GM06990 (cell line): ENCODE measurements around the gene GRID1.

Experiments used
- DNase-seq: peaks from one replicate; pipeline ENCODE4 v3.0.0-alpha.2; 2011; ENCODE audit not compliant: insufficient read length; ENCODE audit errors: extremely low read depth
- H3K27me3 ChIP-seq: replicated peaks from 2 replicates; pipeline ENCODE4 v1.6.0; 2011; ENCODE audit warnings: low read length; ENCODE audit not compliant: control insufficient read depth, insufficient read depth
- H3K36me3 ChIP-seq: 2 replicates; pipeline ENCODE4 v1.5.1; 2011; ENCODE audit warnings: low read length; ENCODE audit not compliant: control insufficient read depth, insufficient read depth
- H3K4me3 ChIP-seq: replicated peaks from 2 replicates; pipeline ENCODE4 v1.5.1; 2011; ENCODE audit warnings: low read depth, mild to moderate bottlenecking, control low read depth, low read length
- TF ChIP-seq, protein P1 (sequence below): IDR thresholded peaks from 2 replicates; pipeline ENCODE4 v1.5.1; 2011; ENCODE audit warnings: low read length, control low read depth, mild to moderate bottlenecking, inconsistent platforms; ENCODE audit not compliant: insufficient read depth, poor library complexity, severe bottlenecking

GRID1 gene

DNA sequence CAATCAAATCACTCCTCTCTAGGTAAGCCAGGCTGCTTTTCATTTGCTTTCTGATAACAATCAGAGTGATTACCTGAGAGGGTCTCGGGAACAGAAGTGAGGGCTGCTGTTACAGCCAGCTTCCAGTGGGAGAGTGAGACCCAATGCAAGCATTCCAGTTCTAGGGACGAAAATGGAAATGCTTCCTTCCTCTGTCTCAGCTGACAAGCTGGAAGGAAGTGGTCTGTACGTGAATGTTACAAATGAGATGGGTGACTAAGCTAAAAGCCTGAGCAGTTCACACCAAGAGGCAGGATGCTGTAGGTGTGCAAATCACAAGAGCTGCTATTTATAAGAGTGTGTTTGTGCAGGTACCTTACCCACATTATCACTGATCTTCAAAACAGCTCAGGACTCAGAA is 772.4 kb downstream of the GRID1 start:
- Histone ChIP-seq H3K4me3 (no peak overlapping the region), H3K36me3 (no peaks in the 10 kb centered on the region), H3K27me3 (no peaks in the 10 kb centered on the region)
- DNase-seq: no peak
- TF ChIP-seq, protein P1, sequence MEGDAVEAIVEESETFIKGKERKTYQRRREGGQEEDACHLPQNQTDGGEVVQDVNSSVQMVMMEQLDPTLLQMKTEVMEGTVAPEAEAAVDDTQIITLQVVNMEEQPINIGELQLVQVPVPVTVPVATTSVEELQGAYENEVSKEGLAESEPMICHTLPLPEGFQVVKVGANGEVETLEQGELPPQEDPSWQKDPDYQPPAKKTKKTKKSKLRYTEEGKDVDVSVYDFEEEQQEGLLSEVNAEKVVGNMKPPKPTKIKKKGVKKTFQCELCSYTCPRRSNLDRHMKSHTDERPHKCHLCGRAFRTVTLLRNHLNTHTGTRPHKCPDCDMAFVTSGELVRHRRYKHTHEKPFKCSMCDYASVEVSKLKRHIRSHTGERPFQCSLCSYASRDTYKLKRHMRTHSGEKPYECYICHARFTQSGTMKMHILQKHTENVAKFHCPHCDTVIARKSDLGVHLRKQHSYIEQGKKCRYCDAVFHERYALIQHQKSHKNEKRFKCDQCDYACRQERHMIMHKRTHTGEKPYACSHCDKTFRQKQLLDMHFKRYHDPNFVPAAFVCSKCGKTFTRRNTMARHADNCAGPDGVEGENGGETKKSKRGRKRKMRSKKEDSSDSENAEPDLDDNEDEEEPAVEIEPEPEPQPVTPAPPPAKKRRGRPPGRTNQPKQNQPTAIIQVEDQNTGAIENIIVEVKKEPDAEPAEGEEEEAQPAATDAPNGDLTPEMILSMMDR: no peak

DNA sequence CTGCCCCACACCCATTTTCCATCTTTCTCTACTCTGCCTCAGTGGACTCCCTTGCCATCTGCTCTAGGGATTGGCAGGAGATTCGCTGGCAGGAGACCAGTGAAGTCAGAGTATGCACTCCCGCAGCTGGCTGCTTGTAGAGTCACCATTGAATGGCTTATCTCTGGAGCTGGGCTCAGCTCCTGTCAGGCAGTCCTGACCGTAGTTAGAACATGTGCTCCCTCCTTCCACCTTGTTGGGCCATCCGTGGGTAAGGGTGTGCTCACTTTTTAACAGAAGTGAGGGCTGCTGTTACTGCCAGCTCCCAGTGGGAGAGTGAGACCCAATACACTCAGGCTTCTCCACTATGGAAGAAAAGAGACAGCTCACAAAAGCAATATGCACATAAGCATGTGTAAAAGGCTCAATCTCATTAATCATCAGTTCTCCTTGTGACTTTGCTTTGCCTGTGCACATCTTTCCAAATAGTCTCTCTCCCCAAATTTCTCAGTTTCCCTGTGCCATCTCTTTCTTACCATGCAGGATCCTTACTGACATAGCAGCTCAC is 773.3 kb downstream of the GRID1 start:
- Histone ChIP-seq H3K36me3 (no peaks in the 10 kb centered on the region), H3K27me3 (no peaks in the 10 kb centered on the region), H3K4me3 (no peak overlapping the region)
- no peak for DNase-seq
- TF ChIP-seq, protein P1: no peak

DNA sequence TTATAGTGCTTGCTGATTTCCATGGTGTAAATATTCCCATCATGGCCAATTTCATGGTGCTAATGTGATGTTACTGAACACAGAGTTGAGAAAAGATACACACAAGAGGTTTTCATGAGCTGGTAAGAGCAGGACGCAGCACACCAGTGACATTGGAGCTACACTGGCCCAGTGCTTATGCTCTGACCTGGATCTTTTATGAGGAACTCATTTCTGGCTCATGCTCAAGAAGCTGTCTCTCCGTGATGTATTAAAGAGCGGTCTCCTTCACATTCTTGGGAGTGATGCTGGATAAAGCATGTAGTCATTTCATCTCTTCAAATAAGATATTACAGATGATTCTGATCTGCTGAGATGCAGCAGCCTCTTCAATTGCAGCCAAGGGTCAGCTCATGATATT is 785.2 kb downstream of the GRID1 start:
- DNase-seq: no peak
- H3K4me3 ChIP-seq: no peak overlapping the region
- H3K36me3 ChIP-seq: no peaks in the 10 kb centered on the region
- TF ChIP-seq, protein P1: no peak
- no peaks in the 10 kb centered on the region for H3K27me3 ChIP-seq

DNA sequence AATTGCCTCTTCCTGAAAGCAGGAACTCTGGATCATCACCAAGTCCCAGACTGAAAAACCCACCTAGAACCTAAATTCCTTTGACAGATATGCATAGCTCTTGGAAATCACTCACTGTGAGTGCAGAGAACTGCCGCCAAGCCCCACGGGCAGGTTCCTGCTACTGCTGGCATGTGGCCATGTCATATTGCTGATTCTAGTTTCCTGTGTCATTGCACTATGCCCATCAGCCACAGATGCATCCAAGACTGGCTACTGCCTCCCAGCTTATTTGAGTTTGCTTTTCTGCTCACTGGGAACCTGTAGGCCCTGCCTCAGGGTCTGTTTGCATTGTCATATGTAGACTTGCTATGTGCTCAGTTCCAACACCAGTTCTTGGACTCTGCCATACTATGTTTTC is 786.0 kb downstream of the GRID1 start:
- Histone ChIP-seq H3K27me3 (no peaks in the 10 kb centered on the region), H3K4me3 (no peak overlapping the region), H3K36me3 (no peaks in the 10 kb centered on the region)
- TF ChIP-seq, protein P1: no peak
- no peak for DNase-seq

DNA sequence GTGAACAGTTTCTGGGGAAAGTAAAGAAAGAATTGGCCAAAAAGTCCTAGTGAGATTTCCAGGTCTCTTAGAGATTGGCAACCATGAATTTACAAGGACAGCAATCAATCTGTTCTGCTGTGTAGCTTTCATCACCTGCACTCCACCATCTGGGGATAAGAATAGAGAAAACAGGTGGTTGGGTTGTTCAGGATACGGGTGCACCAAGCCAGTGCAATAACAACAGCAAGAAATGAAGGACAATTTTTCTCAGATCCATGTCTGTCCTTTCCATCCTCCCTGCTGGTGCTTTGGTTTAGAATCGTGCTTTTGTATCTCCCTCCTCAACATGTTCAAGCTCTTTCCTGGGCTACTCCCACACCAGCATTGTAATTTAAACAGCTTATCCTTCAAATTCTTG is 787.7 kb downstream of the GRID1 start:
- Histone ChIP-seq H3K4me3 (no peak overlapping the region), H3K36me3 (no peaks in the 10 kb centered on the region), H3K27me3 (no peaks in the 10 kb centered on the region)
- TF ChIP-seq, protein P1: no peak
- no peak for DNase-seq

DNA sequence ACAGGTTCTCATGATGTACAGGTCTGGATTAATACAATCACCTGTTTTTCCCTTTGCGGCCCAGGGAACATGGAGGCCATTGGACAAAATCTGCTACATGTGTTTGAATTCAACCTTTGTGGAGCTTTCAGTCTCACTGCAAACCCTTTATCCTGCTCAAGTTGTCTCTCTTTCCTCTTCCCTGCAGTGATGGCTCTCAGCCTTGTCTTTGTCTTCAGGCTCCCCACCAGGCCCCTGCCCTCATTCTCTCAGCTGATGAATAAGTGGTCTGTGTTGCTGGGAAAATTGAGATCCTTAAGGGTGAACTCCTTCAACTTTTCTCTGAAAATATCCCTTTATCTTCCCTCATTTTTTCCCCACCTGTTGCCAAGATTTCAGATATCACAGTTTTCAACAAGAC is 791.2 kb downstream of the GRID1 start:
- TF ChIP-seq, protein P1: no peak
- DNase-seq: no peak
- no peaks in the 10 kb centered on the region for H3K27me3 ChIP-seq
- no peak overlapping the region for H3K4me3 ChIP-seq
- H3K36me3 ChIP-seq: no peaks in the 10 kb centered on the region
